SK-N-MC (cell line): ENCODE data around the gene COQ10B.
A peak's percentile ranks its signal among the peaks of the same experiment; 100 is the strongest.

ENCODE experiments used
- DNase-seq: peaks from one replicate; pipeline ENCODE4 v3.0.0-alpha.2; 2011; ENCODE audit warnings: low read depth, low spot score
- H3K27ac ChIP-seq: fragments of 200-600 bp; sonication (generic); 2 replicates; pipeline ENCODE4 v1.5.1; 2016; ENCODE audit warnings: mixed run types
- H3K36me3 ChIP-seq: fragments of 200-600 bp; sonication (generic); 2 replicates; pipeline ENCODE4 v1.6.1; 2017; ENCODE audit warnings: antibody characterized with exemption, low read length, mixed read lengths; ENCODE audit not compliant: insufficient read depth
- H3K4me3 ChIP-seq: fragments of 200-600 bp; sonication (generic); 2 replicates; pipeline ENCODE4 v1.5.1; 2016
- H3K9ac ChIP-seq: fragments of 200-600 bp; sonication (generic); 2 replicates; pipeline ENCODE4 v1.8.0; 2017; ENCODE audit warnings: mixed run types, mixed read lengths; ENCODE audit not compliant: insufficient read length
- H3K9me3 ChIP-seq: fragments of 200-600 bp; sonication (generic); 2 replicates; pipeline ENCODE4 v1.6.1; 2017; ENCODE audit warnings: low read depth, mild to moderate bottlenecking, antibody characterized with exemption, low read length, moderate library complexity, mixed read lengths
- EZH2 ChIP-seq: fragments of 200-600 bp; sonication (generic); IDR thresholded peaks from one replicate; pipeline ENCODE4 v1.6.1; 2017; ENCODE audit warnings: antibody characterized with exemption
- FOXP2 ChIP-seq: optimal IDR thresholded peaks from 2 replicates; pipeline ENCODE3; 2011; ENCODE audit warnings: mild to moderate bottlenecking, moderate library complexity; ENCODE audit not compliant: insufficient read depth; ENCODE audit errors: extremely low read length, control extremely low read depth
- POLR2AphosphoS5 ChIP-seq: IDR thresholded peaks from 2 replicates; pipeline ENCODE4 v1.6.1; 2012; ENCODE audit warnings: mild to moderate bottlenecking, low read depth, low read length, borderline replicate concordance

COQ10B gene

GRCh38 chr2:197516393-197516761, 63.0 kb downstream of the COQ10B start:
- no peaks in the 10 kb centered on the region for H3K9me3 ChIP-seq
- no peak overlapping the region for H3K27ac ChIP-seq
- peaks cover 18% of the 10 kb centered on the region for H3K36me3 ChIP-seq
- peak overlapping the region; percentile 80 for H3K4me3 ChIP-seq
- peak overlapping the region; percentile 95 for H3K9ac ChIP-seq
- TF ChIP-seq FOXP2: no peak
- no peak for TF ChIP-seq POLR2AphosphoS5
- TF ChIP-seq EZH2: no peak
- DNase-seq: no peak

- DNase-seq: no peak
- Histone ChIP-seq H3K9me3 (no peaks in the 10 kb centered on the region), H3K27ac (no peak overlapping the region), H3K9ac (peak overlapping the region; percentile 95), H3K4me3 (peak overlapping the region; percentile 80), H3K36me3 (peaks cover 18% of the 10 kb centered on the region)
- TF ChIP-seq EZH2: no peak
- no peak for TF ChIP-seq FOXP2
- no peak for TF ChIP-seq POLR2AphosphoS5
Observed at GRCh38 chr2:197517150-197517549, 63.8 kb downstream of the COQ10B start.
